Measurements from ENCODE around the gene TPTE.
"Not testable (repeated sequence)": the region's sequence is repeated elsewhere in the genome, so short reads cannot be mapped to it uniquely, and the experiment has no call there.

The TPTE gene

DNA sequence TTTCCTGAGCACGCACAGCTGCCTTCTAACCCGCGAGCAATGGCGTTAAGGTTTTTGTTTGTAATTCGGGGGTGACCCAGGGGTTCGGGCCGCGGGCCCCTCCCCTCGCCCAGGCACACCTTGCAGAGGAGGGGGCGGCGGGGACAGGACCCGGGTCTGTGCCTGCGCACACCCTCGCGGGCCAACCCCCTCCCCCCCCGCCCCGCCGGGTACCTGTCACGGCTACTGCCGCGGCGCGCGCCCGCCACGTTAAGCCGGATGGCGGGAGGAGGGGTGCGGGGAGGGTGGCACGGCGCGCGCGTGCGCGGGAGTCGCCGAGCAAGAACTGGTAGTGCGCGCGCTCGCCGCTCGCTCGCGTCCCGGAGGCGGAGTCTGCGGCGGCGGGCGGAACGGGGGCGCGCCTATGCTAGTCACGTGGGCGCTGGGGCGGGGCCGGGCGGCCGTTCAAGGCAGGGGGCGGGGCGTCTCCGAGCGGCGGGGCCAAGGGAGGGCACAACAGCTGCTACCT lies at the start of gene TPTE:
Gene TPTE (plus strand): TSS at position 493 of the 508 bp plus-strand sequence. CDS start 17,141 bp downstream, outside the sequence.
- DNase-seq (ENCODE audit: low read depth in 2 of 2), result no peak

DNA sequence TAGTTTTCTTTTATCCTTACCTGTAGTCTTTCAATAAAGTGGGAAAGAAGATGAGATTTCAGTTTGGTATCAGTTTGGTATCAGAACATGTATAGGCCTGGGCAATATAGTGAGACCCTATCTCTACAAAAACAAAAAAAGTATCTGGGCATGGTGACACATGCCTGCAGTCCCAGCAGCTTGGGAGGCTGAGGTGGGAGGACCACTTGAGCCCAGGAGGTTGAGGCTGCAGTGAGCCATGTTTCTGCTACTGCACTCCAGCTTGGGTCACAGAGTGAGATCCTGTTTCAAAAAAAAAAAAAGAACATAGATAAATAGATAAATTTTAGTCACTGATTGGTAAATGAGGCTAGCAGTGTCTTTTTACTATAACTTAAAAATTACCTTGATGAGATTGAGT lies 49.4 kb upstream of the TPTE start:
- not testable (repeated sequence) for DNase-seq (ENCODE audit: low read depth in 2 of 2)

DNA sequence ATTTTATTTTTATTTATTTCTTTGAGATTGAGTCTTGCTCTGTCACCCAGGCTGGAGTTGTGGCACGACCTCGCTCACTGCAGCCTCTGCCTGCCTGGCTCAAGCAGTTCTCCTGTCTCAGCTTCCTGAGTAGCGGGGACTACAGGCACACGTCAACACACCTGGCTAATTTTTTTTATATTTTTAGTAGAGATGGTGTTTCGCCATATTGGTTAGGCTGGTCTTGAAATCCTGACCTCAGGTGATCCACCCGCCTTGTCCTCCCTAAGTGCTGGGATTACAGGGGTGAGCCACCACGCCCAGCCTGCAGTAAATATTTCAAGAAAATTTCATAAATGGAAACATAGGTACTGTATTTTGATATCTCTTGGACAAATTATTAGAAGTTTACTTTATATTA lies 43.6 kb upstream of the TPTE start:
- DNase-seq (ENCODE audit: low read depth in 2 of 2), result not testable (repeated sequence)

DNA sequence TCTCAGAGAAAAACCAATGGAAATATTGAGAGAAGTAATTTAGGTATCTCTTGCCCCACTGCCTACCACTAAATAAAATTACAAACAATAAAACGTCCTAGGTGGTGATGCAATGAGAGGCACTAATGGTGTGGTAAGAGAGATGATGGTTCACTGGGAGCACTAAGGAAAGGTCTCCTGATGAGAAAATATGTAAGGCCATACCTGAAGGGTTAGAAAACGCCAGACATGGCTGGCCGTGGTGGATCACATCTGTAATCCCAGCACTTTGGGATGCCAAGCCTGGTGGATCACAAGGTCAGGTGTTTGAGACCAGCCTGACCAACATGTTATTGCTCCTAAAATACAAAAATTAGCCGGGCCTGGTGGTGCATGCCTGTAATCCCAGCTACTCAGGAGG lies 41.5 kb upstream of the TPTE start:
- not testable (repeated sequence) for DNase-seq (ENCODE audit: low read depth in 2 of 2)

DNA sequence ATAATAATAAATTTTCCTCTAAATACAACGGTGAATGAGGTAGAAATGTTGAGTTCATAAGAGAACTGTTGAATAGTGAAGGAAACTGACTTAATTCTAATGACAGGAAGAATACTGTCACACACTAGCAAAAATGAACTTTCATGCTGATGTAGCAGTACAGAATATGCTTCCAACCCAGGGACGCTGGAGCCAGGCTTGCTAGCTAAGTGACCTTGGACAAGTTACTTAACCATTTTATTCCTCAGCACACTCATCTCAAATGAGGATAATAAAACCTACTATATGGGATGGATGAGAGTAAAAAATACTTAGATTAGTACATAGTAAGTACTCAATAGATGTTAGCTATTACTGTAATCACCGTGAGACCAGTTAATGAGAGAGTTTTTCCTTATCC lies 36.5 kb upstream of the TPTE start:
- not testable (repeated sequence) for DNase-seq (ENCODE audit: low read depth in 2 of 2)

DNA sequence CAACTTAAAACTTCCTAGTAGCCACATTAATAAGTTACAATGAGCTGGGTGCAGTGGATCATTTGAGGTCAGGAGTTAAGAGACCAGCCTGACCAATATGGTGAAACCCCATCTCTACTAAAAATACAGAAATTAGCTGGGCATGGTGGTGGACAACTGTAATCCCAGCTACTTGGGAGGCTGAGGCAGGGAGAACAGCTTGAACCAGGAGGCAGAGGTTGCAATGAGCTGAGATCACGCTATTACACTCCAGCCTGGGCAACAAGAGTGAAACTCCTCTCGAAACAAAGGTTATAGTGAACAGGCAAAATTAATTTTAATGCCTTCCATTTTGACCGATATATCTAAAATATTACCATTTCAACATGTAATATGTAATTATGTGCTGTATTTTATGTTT lies 30.9 kb upstream of the TPTE start:
- DNase-seq (ENCODE audit: low read depth in 2 of 2), result not testable (repeated sequence)

DNA sequence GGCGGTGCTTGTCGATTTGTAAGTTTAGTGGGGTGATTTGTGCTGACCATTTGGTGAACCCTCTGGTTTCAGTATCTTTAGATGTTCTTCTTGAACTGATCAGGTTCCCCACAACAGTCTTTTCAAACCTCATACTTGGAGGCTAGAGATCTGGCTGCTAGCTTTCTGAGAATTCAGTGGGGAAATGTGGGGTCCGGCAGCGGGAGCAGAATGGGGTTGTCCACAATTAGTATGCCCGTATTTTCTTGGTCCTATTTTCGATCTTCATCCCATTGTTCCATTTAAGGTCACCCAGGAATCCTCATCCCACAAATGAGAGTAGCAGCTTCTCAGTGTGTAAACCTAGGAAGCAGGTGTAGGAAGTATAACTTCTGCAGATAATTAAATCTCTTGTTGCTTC lies 10.3 kb upstream of the TPTE start:
- no peak for DNase-seq (ENCODE audit: low read depth in 2 of 2)

DNA sequence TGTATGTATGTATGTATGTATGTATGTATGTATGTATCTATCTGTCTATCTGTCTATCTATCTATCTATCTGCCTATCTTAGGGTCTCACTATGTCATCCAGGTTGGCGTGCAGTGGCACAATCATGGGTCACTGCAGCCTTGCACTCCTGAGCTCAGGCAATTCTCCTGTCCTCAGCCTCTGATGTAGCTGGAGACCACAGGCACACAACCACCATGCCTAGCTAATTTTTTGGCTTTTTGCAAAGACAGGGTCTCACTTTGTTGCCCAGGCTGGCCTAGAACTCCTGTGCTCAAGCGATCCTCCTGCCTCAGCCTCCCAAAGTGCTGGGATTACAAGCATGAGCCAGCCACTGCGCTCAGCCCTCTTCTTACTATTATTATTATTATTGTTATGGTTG lies 4.5 kb upstream of the TPTE start:
- not testable (repeated sequence) for DNase-seq (ENCODE audit: low read depth in 2 of 2)

DNA sequence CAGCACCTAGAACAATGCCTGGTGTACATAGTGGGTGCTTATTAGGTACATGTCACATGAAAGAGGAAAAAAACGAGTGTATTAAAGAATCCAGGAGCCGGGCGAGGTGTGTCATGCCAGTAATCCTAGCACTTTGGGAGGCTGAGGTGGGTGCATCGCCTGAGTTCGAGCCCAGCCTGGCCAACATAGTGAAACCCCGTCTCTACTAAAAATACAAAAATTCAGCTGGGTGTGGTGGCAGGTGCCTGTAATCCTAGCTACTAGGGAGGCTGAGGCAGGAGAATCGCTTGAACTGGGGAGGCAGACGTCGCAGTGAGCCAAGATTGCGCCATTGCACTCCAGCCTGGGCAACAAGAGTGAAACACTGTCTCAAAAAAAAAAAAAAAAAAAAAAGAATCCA lies 3.5 kb upstream of the TPTE start:
- DNase-seq (ENCODE audit: low read depth in 2 of 2), result not testable (repeated sequence)

DNA sequence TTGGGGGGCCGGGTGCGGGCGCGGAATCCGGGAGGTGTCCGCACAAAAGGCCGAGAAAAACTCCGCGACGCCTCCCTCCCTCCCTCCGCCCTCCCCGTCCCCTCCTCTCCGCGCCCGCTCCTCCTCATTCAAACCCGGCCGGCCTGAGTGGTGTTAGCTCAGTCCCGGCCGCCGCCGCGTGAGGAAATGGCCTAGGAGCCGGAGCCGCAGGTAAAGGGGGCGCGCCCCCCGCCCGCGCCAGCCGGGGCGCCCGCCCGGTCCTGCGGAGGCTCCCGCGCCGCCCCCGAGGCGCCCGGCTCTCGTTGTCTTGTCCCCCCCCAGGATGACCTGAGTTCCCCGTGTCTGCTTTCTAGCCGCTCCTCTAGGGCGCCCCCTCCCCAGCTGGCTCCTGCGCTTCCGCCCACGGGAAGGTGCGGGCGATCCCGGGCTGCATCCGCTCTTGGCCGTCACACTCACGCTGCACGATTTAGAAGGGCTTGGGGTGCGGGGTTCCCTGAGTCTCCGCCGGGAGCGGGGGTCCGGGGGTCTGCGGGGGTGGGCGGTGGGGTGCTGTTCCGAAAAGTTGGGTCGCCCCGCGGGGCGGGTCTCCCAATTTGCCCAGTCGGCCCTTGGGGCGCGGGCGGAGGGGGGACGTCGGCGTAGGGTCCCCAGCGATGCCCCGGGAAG lies 585 bp downstream of the TPTE start:
- DNase-seq (ENCODE audit: low read depth in 2 of 2), result not testable (repeated sequence)

DNA sequence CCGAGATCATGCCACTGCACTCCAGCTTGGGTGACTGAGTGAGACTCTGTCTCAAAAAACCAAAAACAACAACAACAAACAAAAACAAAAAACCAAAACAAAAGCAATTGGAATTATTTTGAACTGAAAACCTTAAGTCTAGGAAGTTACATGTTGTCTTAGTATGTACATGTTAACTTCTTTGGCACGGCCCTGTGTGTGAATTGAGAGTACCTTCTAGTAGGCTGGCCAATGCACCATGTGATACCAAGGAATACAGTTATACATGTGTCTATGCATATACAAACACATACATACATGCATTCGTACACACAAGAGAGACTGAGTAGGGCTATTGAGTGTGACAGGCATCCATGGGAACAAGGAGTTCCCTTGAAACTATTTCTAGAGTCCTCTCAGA lies 18.6 kb downstream of the TPTE start:
- no peak for DNase-seq (ENCODE audit: low read depth in 2 of 2)

DNA sequence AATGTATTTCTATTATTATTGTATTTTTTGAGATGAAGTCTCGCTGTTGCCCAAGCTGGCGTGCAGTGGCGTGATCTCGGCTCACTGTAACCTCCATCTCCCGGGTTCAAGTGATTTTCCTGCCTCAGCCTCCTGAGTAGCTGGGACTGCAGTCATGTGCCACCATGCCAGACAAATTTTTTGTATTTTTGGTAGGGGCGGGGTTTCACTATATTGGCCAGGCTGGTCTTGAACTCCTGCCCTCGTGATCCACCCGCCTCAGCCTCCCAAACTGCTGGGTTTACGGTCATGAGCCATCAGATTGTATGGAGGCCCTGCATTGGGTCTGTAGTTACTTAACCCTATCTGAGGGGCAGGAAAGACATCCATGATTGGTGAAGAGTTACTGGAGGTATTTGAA lies 23.0 kb downstream of the TPTE start:
- not testable (repeated sequence) for DNase-seq (ENCODE audit: low read depth in 2 of 2)

DNA sequence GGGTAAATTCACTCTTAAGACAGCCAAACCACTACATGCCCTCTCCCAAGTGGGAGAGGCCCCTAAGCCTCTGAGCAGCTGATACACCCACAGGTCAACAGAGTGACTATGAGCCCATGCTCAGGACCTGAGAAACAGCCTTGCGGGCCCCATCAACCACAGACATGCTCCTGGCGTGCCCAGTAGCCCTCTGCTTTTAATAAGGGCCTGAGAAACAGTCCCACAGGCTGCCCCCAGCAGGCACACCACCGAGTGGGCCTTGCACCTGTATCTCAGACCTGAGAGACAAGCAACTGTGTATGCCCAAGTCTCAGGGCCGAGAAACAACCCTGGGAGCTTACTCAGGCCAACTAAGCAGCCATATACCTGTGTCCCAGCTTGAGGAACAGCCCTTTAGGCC lies 26.5 kb downstream of the TPTE start:
- not testable (repeated sequence) for DNase-seq (ENCODE audit: low read depth in 2 of 2)

DNA sequence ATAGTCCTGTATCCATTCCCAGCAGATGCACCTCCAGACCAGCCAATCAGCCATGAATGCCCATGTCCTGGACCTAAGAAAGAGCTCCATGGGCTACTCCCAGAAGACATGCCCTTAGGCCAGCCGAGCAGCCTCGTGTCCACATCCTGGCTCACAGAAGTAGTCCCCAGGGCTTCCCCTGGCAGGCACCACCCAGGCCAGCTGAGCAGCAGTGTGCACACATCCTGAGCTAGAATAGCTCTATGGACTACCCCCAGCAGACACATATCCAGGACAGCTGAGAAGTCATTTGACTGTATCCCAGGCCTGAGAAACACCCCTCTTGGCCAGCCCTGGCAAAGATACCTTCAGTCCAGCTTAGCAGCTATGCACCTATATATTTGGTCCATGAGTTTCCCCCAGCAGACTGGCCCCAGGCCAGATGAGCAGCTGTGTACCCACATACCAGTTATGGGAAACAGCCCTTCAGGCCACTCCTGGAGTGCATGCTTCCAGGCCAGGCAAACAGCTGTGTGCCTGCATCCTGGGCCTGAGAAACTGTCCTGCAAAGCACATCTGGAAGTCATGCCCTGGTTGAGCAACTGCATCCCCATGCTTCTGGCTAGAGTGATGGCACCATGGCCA lies 27.1 kb downstream of the TPTE start:
- not testable (repeated sequence) for DNase-seq (ENCODE audit: low read depth in 2 of 2)

DNA sequence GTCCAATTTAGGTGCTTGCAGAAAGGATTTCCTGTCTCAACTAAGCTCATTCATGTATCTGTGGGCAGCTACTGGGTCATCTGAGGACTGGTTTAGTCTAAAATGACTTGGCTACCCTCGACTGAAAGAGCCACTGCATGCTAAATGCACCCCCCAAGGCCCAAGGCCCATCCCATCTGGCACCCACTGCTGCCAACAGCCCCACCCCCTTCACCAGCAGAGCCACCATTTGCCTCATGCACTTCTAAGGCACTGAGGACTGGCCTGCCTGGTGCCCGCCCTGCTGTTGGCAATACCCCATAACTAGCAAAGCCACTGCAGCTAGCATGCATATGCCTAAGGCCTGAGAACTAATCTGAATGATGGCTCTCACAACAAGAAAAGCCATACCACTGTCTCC lies 49.4 kb downstream of the TPTE start:
- DNase-seq (ENCODE audit: low read depth in 2 of 2), result not testable (repeated sequence)

DNA sequence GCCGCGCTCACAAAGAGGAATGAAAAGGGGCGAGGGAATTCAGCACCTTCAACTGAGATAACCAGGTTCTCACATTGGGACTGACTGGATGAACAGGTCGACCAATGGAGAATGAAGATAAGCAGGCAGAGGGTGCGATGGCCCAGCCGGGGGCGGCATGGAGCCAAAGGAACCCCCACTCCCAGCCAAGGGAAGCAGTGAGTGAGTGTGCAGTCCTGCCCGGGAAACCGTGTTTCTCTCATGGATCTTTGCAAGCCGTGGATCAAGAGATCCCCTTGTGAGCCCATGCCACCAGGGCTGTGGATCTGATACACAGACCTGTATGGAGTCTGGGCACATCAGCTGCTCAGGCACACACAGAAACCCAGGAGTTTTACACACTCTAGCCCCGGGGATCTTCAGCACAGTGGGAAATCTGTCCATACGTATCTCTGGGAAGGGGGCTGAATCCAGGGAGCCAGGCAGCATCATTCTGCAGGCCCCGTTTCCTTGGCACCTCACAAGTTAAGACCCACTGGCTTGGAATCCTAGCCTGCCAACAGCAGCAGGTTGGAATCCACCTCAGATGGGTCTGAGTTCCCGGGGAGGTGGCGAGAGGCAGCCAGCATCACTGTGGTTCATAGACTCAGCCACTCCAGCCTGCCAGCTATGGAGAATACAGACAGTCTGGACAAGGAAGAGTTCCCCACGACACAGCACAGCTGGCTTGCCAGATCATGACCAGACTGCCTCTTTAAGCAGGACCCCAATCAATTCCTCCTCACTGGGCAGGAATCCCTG lies 53.3 kb downstream of the TPTE start:
- DNase-seq (ENCODE audit: low read depth in 2 of 2), result not testable (repeated sequence)

DNA sequence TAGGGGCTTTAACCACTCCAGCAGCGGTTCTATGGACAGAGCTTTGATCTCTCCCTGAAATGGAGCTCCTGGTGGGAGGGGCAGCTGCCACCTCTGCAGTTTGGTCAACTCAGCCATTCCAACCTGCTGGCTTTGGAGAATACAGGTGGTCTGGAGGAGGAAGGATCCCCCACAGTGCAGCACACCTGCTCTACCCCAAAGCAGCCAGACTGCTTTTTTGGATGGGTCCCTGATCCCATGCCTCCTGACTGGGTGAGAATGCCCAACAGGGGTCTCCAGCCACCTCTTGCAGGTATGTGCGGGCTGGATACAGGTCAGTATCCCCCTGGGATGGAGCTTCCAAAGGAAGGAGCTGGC lies 53.9 kb downstream of the TPTE start:
- DNase-seq (ENCODE audit: low read depth in 2 of 2), result no peak

DNA sequence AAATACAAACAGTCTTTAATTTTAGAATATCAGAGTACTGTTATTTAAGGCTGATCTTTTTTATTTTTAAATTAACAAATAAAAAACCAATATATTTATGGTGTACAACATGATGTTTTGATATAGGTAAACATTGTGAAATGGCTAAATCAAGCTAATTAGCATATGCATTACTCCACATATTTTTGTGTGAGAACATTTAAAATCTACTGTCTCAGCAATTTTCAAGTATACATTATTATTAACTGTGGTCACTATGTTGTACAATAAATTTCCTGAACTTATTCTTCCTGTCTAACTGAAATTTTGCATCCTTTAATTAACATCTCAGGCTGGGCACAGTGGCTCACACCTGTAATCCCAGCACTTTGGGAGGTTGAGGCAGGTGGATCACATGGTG lies 57.5 kb downstream of the TPTE start:
- not testable (repeated sequence) for DNase-seq (ENCODE audit: low read depth in 2 of 2)

DNA sequence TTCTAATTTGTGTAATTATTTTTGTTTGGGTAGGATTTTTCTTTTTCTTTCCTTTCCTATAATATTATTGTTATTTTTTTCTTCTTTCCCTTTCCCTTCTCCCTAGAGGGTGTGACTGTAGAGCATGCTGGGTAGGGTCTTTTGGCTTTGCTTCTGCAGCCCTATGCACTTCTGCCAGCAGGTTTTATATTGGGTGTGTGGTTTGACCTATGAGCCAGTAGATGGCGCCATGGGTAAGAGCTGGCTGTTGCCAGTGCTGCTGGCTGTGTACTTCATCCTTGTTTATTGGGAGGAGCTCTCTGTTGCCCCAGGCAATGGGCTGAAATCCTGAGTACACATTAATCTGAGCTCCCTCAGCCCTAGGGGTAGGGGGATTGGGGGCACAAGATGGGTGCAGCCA lies 67.7 kb downstream of the TPTE start:
- not testable (repeated sequence) for DNase-seq (ENCODE audit: low read depth in 2 of 2)

DNA sequence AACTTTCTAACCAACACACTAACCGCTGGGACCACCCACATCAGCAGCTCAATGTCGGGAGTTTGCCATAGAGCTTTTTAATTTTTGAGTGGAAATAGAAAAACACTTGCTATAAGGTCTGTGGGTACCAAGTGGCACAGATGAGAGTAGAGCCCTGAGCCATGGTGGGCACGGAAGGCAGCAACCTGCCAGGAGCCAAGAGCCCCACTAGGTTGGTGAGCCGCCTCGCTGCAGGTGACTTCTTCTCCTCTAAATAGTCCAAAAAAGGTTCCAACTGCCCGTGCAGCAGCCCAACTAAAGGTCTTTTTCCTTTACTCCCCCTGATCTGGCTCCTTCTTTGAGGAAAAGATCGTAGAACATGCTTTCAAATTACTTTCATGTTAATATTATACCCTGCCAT lies 85.7 kb downstream of the TPTE start:
- DNase-seq (ENCODE audit: low read depth in 2 of 2), result not testable (repeated sequence)

DNA sequence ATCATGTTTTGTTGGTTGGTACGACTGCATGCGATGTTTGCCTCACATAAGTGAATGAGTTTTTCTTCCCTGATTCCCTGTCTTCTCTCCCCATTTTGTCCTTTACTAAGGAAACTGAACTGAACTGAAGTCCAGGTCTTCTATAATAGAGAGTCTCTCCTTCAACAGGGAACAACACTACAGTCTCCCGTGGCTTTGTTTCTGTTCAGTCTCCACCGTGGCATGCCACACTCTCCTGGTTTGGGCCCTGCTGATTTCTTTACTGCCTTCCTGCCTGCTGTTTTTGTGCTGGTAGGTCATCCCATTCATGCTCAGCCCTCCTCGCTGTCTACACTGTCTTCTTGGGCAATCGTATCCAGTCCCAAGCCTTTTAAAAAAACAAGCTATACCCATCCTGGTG lies 92.9 kb downstream of the TPTE start:
- not testable (repeated sequence) for DNase-seq (ENCODE audit: low read depth in 2 of 2)

DNA sequence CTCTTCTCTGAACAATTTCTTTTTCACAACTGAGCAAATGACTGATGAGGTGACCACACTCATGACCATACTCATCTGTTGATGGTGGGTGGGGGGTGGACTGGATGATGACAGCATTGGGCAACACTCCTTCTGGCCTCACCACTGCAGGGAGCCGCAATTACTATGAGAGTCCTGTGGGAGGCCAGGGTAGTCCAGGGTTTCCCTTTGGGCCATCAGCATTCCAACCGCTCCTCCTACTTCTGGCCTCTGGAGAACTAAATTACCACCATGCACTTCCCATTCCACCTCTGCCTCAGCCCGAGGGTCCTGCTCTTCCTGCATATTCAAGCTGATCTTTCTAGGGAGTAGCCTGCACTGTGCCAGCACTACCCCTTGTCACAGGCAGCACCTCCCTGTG lies 94.7 kb downstream of the TPTE start:
- DNase-seq (ENCODE audit: low read depth in 2 of 2), result not testable (repeated sequence)

DNA sequence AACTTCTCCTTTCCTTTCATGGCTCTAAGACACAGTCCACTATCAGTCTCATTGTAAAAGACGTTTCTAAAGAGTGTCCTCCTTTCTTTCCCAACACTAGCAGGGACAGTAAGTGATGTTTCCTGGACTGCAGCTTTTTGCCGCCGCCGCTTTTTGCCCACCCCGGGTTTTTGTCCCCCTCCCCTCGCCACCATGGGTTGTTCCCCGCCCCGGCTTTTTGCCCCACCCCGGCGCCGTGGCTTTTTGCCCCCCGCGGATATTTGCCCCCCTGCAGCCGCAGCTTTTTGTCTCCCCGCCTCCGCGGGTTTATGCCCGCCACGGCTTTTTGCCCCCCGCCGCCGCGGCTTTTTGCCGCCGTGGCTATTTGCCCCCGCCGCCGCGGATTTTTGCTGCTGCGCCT lies 95.2 kb downstream of the TPTE start:
- DNase-seq (ENCODE audit: low read depth in 2 of 2), result no peak
